Cardiac muscle cell (in vitro differentiated cells and primary cell): ENCODE data around the gene FCHSD1. TPM values are rescaled to one million over a fixed set of nuclear protein-coding genes. Genes with fewer than 3 reads are reported as not detected.

ENCODE experiments used
- DNase-seq, 2 donors: peaks; one replicate each; pipeline versions ENCODE4 v3.0.0 to v3.0.0-alpha.2; 2010 to 2017; ENCODE audit warnings: low read depth in 1 of 2, low spot score in 1 of 2
- H3K27ac ChIP-seq: fragments of 200-600 bp; sonication (generic); 2 replicates; pipeline ENCODE4 v1.5.1; 2016
- H3K27me3 ChIP-seq: fragments of 200-600 bp; sonication (generic); 2 replicates; pipeline ENCODE4 v1.6.0; 2016; ENCODE audit warnings: control low read depth
- H3K36me3 ChIP-seq: fragments of 200-600 bp; sonication (generic); 2 replicates; pipeline ENCODE4 v1.5.1; 2016; ENCODE audit warnings: control low read depth
- H3K4me1 ChIP-seq: fragments of 200-600 bp; sonication (generic); 2 replicates; pipeline ENCODE4 v1.8.1; 2017; ENCODE audit warnings: low read depth, mild to moderate bottlenecking, mixed run types
- H3K4me3 ChIP-seq: fragments of 200-600 bp; sonication (generic); 2 replicates; pipeline ENCODE4 v1.5.1; 2016; ENCODE audit warnings: mild to moderate bottlenecking
- H3K9me3 ChIP-seq: fragments of 200-600 bp; sonication (generic); 2 replicates; pipeline ENCODE4 v1.5.1; 2017; ENCODE audit warnings: low read depth, mild to moderate bottlenecking, control low read depth
- polyA plus RNA-seq: library from polyadenylated mRNA; unstranded; fragments of >200 nt; fragmentation: Nextera tagmentation; extraction: Ambion mirVana; gene quantifications from 2 replicates; pipeline ENCODE4 v1.2.1, GENCODE V29; 2016
- total RNA-seq: library from RNA; depleted of rRNA; stranded (reverse); fragments of >200 nt; gene quantifications from 2 replicates; pipeline ENCODE4 v1.2.3, GENCODE V29; 2016
- TF ChIP-seq, protein P1 (sequence below): IDR thresholded peaks from 2 replicates; pipeline ENCODE4 v1.5.1; 2012; ENCODE audit warnings: low read depth, mild to moderate bottlenecking, low read length

The FCHSD1 gene
- total and polyA plus RNA-seq, 2 experiments from 2014 or later: 7.8 to 24.9 TPM

DNA sequence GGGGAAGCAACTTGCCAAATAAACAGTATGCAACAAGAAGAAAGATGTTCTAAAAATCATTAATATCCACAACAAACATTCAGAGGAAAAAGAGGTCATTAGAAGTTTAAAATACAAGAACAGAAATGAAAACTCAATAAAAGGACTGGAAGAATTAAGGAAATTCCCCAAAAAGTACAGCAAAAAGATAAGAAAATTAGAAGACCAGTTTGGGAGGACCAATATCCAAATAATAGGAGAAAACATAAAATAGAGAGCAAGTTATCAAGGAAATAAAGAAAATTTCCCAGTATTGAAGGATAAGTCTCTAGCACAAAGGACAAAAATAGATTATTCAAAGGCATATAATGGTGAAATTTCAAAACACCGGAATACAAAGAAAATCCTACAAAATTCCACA, 54.4 kb downstream of the FCHSD1 start:
- Histone ChIP-seq H3K27ac (no peak overlapping the region), H3K4me1 (no peaks in the 10 kb centered on the region), H3K36me3 (no peaks in the 10 kb centered on the region), H3K4me3 (no peak overlapping the region), H3K27me3 (no peaks in the 10 kb centered on the region), H3K9me3 (no peaks in the 10 kb centered on the region)
- TF ChIP-seq, protein P1, sequence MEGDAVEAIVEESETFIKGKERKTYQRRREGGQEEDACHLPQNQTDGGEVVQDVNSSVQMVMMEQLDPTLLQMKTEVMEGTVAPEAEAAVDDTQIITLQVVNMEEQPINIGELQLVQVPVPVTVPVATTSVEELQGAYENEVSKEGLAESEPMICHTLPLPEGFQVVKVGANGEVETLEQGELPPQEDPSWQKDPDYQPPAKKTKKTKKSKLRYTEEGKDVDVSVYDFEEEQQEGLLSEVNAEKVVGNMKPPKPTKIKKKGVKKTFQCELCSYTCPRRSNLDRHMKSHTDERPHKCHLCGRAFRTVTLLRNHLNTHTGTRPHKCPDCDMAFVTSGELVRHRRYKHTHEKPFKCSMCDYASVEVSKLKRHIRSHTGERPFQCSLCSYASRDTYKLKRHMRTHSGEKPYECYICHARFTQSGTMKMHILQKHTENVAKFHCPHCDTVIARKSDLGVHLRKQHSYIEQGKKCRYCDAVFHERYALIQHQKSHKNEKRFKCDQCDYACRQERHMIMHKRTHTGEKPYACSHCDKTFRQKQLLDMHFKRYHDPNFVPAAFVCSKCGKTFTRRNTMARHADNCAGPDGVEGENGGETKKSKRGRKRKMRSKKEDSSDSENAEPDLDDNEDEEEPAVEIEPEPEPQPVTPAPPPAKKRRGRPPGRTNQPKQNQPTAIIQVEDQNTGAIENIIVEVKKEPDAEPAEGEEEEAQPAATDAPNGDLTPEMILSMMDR: no peak
- no peak for DNase-seq

DNA sequence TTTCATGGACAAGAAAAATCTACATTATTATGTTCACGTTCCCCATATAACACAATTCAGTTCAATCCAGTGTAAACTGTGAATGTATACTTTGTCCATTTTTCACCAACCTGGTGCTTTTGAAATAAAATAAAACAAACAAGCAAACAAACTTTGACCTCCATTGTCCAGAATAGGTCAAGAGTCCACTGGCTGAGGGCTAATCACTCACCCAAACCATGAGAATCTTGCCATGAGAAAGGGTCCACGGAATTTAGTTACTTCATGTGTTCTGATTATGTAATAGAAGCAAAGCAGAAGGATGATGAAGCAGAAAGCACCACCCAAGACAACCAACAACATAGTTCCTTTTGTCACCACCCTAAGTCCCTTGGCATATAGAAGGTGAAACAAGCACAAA, 61.1 kb downstream of the FCHSD1 start:
- peaks cover 18% of the 10 kb centered on the region for H3K36me3 ChIP-seq
- H3K4me3 ChIP-seq: no peak overlapping the region
- no peak overlapping the region for H3K27ac ChIP-seq
- no peak for DNase-seq
- TF ChIP-seq, protein P1: no peak
- H3K27me3 ChIP-seq: no peaks in the 10 kb centered on the region
- no peaks in the 10 kb centered on the region for H3K4me1 ChIP-seq
- H3K9me3 ChIP-seq: no peaks in the 10 kb centered on the region

Other genes with a start within 250 kb of the FCHSD1 start
- gene PCDHGA9, start 248.6 kb downstream of the FCHSD1 start, total RNA-seq: 1.1 and 1.8 TPM in 2 replicates
- 0.04 and 0.70 TPM in 2 replicates for gene PCDHGA9, start 248.6 kb downstream of the FCHSD1 start, polyA plus RNA-seq
- gene PCDHGB6, start 243.4 kb downstream of the FCHSD1 start, total RNA-seq: 28.7 and 48.6 TPM in 2 replicates
- gene PCDHGB6, start 243.4 kb downstream of the FCHSD1 start, polyA plus RNA-seq: 26.1 and 44.1 TPM in 2 replicates
- gene PCDHGA10, start 238.4 kb downstream of the FCHSD1 start, total RNA-seq: 4.5 and 7.3 TPM in 2 replicates
- gene PCDHGA10, start 238.4 kb downstream of the FCHSD1 start, polyA plus RNA-seq: 1.1 and 1.4 TPM in 2 replicates
- gene PCDHGB7, start 233.7 kb downstream of the FCHSD1 start, total RNA-seq: 11.3 and 19.9 TPM in 2 replicates
- gene PCDHGB7, start 233.7 kb downstream of the FCHSD1 start, polyA plus RNA-seq: 8.4 and 12.3 TPM in 2 replicates
- gene PCDHGA11, start 230.4 kb downstream of the FCHSD1 start, total RNA-seq: 3.6 and 5.0 TPM in 2 replicates
- gene PCDHGA11, start 230.4 kb downstream of the FCHSD1 start, polyA plus RNA-seq: 0.64 and 1.7 TPM in 2 replicates
- gene PCDHGA12, start 220.9 kb downstream of the FCHSD1 start, total RNA-seq: 1.7 and 6.1 TPM in 2 replicates
- 0.45 and 0.52 TPM in 2 replicates for gene PCDHGA12, start 220.9 kb downstream of the FCHSD1 start, polyA plus RNA-seq
- 23.6 and 29.9 TPM in 2 replicates for gene PCDHGC3, start 175.5 kb downstream of the FCHSD1 start, total RNA-seq
- 23.0 and 29.8 TPM in 2 replicates for gene PCDHGC3, start 175.5 kb downstream of the FCHSD1 start, polyA plus RNA-seq
- 1.1 and 7.9 TPM in 2 replicates for gene PCDHGC4, start 166.4 kb downstream of the FCHSD1 start, total RNA-seq
- gene PCDHGC4, start 166.4 kb downstream of the FCHSD1 start, polyA plus RNA-seq: 0.84 and 2.9 TPM in 2 replicates
- 0.74 and 2.2 TPM in 2 replicates for gene PCDHGC5, start 162.3 kb downstream of the FCHSD1 start, total RNA-seq
- gene PCDHGC5, start 162.3 kb downstream of the FCHSD1 start, polyA plus RNA-seq: not detected in 2 replicates
- gene DIAPH1, start 32.4 kb downstream of the FCHSD1 start, total RNA-seq: 17.1 and 24.4 TPM in 2 replicates
- 24.0 and 31.0 TPM in 2 replicates for gene DIAPH1, start 32.4 kb downstream of the FCHSD1 start, polyA plus RNA-seq
- gene HDAC3, start 14.6 kb downstream of the FCHSD1 start, total RNA-seq: 64.7 and 78.3 TPM in 2 replicates
- gene HDAC3, start 14.6 kb downstream of the FCHSD1 start, polyA plus RNA-seq: 112 and 117 TPM in 2 replicates
- 1.8 and 3.6 TPM in 2 replicates for gene RELL2, start 14.4 kb downstream of the FCHSD1 start, total RNA-seq
- 2.3 TPM in 1 of 2 replicates, not detected in the other for gene RELL2, start 14.4 kb downstream of the FCHSD1 start, polyA plus RNA-seq
- 1.5 and 1.6 TPM in 2 replicates for gene ARAP3, start 30.8 kb upstream of the FCHSD1 start, total RNA-seq
- gene ARAP3, start 30.8 kb upstream of the FCHSD1 start, polyA plus RNA-seq: 0.59 and 1.4 TPM in 2 replicates
- 0.46 and 0.63 TPM in 2 replicates for gene PCDH1, start 227.0 kb upstream of the FCHSD1 start, total RNA-seq
- 0.77 and 1.2 TPM in 2 replicates for gene PCDH1, start 227.0 kb upstream of the FCHSD1 start, polyA plus RNA-seq